H1 (cell line): ENCODE data around the gene EGFR. TPM values are rescaled to one million over a fixed set of nuclear protein-coding genes. Genes with fewer than 3 reads are reported as not detected.

Experiments used
- BACH1 ChIP-seq: IDR thresholded peaks from 2 replicates; pipeline ENCODE4 v1.6.1; 2012; ENCODE audit warnings: low read length, improper control_type of control experiment
- CBX8 ChIP-seq: fragments of 300-800, 300-1000 bp; sonication (generic); IDR thresholded peaks from 2 replicates; pipeline ENCODE4 v1.7.1; 2016; ENCODE audit warnings: low read depth, low read length, borderline replicate concordance
- EGR1 ChIP-seq: IDR thresholded peaks from 2 replicates; pipeline ENCODE4 v1.6.1; 2011; ENCODE audit warnings: low read depth, low read length, borderline replicate concordance
- GABPA ChIP-seq: IDR thresholded peaks from 2 replicates; pipeline ENCODE4 v1.6.1; 2011; ENCODE audit warnings: mild to moderate bottlenecking, low read length, moderate library complexity, borderline replicate concordance; ENCODE audit not compliant: insufficient read depth
- GTF2F1 ChIP-seq: IDR thresholded peaks from 2 replicates; pipeline ENCODE4 v1.6.1; 2012; ENCODE audit warnings: low read depth, low read length, improper control_type of control experiment, borderline replicate concordance
- POLR2A ChIP-seq, 2 experiments: IDR thresholded peaks; 1 replicate in 1 of 2; 2 replicates in 1 of 2; pipeline ENCODE4 v1.6.1; 2011; ENCODE audit warnings: low read depth in 2 of 2, low read length in 2 of 2, mild to moderate bottlenecking in 2 of 2; ENCODE audit errors: control extremely low read depth in 1 of 2
- SRF ChIP-seq: IDR thresholded peaks from 2 replicates; pipeline ENCODE4 v1.6.1; 2011; ENCODE audit warnings: mild to moderate bottlenecking, low read depth, low read length, moderate library complexity
- YY1 ChIP-seq: IDR thresholded peaks from 2 replicates; pipeline ENCODE4 v1.6.1; 2011; ENCODE audit warnings: low read depth, mild to moderate bottlenecking, low read length
- ZNF274 ChIP-seq: IDR thresholded peaks from 2 replicates; pipeline ENCODE4 v1.7.0; 2012; ENCODE audit warnings: low read length, borderline replicate concordance; ENCODE audit errors: extremely low read depth
- polyA plus RNA-seq, 7 experiments: library from polyadenylated mRNA; depleted of rRNA in 3 of 7; stranded (reverse) in 5 of 7; unstranded in 2 of 7; fragments of >200 nt in 5 of 7; fragments of 200-250 nt in 2 of 7; gene quantifications; 1 replicate in 5 of 7; 2 replicates in 1 of 7; 4 replicates in 1 of 7; pipeline versions ENCODE4 v1.2.1 to v1.2.3, GENCODE V29; 2011 to 2013; ENCODE audit warnings: missing spikeins in 2 of 7, mixed read lengths in 2 of 7
- total RNA-seq: library from RNA; stranded (reverse); fragmentation: NEBNext Ultra II Directional; extraction: Animal tissue kit (Norgen Biotek cat#: 25700); gene quantifications from 2 replicates; pipeline ENCODE4 v1.2.1, GENCODE V29; 2021
- TF ChIP-seq, protein P1 (sequence below): fragments of 300-600 bp; sonication (generic); IDR thresholded peaks from 2 replicates; pipeline ENCODE4 v1.7.1; 2012; ENCODE audit warnings: low read length, moderate library complexity, mild to moderate bottlenecking, inconsistent platforms; ENCODE audit not compliant: insufficient replicate concordance
- TF ChIP-seq, protein P2 (sequence below): IDR thresholded peaks from 2 replicates; pipeline ENCODE4 v1.6.1; 2012; ENCODE audit warnings: low read length, inconsistent platforms

EGFR gene
- total and polyA plus RNA-seq, 2 of the 8 experiments (the other 6 are each of a cell fraction or from before 2014, with no cell fraction given), result 1.9 to 5.8 TPM

DNA sequence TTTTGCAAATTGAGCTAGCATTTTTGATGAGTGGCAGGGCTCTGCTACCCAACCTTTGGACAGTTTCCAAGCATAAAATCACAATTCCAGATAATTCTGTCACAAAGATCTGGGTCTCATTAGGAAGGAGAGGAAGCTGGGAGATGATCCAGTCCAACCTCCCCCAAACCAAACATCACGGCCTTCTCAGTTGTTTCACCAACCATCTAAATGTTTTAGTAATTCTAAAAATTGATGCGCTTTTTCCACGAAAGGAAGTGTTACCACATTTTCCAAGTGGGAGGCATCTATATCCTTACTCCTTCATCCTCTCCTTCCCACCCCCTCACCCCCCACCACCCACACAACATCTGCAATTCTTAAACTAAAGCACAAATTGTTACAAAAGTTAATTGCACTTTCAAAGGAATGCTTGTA, 108.3 kb downstream of the EGFR start (continued):
- TF ChIP-seq, protein P1, sequence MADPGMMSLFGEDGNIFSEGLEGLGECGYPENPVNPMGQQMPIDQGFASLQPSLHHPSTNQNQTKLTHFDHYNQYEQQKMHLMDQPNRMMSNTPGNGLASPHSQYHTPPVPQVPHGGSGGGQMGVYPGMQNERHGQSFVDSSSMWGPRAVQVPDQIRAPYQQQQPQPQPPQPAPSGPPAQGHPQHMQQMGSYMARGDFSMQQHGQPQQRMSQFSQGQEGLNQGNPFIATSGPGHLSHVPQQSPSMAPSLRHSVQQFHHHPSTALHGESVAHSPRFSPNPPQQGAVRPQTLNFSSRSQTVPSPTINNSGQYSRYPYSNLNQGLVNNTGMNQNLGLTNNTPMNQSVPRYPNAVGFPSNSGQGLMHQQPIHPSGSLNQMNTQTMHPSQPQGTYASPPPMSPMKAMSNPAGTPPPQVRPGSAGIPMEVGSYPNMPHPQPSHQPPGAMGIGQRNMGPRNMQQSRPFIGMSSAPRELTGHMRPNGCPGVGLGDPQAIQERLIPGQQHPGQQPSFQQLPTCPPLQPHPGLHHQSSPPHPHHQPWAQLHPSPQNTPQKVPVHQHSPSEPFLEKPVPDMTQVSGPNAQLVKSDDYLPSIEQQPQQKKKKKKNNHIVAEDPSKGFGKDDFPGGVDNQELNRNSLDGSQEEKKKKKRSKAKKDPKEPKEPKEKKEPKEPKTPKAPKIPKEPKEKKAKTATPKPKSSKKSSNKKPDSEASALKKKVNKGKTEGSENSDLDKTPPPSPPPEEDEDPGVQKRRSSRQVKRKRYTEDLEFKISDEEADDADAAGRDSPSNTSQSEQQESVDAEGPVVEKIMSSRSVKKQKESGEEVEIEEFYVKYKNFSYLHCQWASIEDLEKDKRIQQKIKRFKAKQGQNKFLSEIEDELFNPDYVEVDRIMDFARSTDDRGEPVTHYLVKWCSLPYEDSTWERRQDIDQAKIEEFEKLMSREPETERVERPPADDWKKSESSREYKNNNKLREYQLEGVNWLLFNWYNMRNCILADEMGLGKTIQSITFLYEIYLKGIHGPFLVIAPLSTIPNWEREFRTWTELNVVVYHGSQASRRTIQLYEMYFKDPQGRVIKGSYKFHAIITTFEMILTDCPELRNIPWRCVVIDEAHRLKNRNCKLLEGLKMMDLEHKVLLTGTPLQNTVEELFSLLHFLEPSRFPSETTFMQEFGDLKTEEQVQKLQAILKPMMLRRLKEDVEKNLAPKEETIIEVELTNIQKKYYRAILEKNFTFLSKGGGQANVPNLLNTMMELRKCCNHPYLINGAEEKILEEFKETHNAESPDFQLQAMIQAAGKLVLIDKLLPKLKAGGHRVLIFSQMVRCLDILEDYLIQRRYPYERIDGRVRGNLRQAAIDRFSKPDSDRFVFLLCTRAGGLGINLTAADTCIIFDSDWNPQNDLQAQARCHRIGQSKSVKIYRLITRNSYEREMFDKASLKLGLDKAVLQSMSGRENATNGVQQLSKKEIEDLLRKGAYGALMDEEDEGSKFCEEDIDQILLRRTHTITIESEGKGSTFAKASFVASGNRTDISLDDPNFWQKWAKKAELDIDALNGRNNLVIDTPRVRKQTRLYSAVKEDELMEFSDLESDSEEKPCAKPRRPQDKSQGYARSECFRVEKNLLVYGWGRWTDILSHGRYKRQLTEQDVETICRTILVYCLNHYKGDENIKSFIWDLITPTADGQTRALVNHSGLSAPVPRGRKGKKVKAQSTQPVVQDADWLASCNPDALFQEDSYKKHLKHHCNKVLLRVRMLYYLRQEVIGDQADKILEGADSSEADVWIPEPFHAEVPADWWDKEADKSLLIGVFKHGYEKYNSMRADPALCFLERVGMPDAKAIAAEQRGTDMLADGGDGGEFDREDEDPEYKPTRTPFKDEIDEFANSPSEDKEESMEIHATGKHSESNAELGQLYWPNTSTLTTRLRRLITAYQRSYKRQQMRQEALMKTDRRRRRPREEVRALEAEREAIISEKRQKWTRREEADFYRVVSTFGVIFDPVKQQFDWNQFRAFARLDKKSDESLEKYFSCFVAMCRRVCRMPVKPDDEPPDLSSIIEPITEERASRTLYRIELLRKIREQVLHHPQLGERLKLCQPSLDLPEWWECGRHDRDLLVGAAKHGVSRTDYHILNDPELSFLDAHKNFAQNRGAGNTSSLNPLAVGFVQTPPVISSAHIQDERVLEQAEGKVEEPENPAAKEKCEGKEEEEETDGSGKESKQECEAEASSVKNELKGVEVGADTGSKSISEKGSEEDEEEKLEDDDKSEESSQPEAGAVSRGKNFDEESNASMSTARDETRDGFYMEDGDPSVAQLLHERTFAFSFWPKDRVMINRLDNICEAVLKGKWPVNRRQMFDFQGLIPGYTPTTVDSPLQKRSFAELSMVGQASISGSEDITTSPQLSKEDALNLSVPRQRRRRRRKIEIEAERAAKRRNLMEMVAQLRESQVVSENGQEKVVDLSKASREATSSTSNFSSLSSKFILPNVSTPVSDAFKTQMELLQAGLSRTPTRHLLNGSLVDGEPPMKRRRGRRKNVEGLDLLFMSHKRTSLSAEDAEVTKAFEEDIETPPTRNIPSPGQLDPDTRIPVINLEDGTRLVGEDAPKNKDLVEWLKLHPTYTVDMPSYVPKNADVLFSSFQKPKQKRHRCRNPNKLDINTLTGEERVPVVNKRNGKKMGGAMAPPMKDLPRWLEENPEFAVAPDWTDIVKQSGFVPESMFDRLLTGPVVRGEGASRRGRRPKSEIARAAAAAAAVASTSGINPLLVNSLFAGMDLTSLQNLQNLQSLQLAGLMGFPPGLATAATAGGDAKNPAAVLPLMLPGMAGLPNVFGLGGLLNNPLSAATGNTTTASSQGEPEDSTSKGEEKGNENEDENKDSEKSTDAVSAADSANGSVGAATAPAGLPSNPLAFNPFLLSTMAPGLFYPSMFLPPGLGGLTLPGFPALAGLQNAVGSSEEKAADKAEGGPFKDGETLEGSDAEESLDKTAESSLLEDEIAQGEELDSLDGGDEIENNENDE, result no peak
- TF ChIP-seq CBX8 (no peak), GABPA (no peak), SRF (no peak), EGR1 (no peak), BACH1 (no peak), ZNF274 (no peak), YY1 (no peak), POLR2A (IDR thresholded peaks at IDR 0.05; ENCODE audit: control extremely low read depth in 1 of 2, low read depth in 2 of 2, low read length in 2 of 2) (no peak), GTF2F1 (no peak)
- TF ChIP-seq, protein P2, sequence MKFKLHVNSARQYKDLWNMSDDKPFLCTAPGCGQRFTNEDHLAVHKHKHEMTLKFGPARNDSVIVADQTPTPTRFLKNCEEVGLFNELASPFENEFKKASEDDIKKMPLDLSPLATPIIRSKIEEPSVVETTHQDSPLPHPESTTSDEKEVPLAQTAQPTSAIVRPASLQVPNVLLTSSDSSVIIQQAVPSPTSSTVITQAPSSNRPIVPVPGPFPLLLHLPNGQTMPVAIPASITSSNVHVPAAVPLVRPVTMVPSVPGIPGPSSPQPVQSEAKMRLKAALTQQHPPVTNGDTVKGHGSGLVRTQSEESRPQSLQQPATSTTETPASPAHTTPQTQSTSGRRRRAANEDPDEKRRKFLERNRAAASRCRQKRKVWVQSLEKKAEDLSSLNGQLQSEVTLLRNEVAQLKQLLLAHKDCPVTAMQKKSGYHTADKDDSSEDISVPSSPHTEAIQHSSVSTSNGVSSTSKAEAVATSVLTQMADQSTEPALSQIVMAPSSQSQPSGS, result no peak
